DMS53 treated with DMSO at 0.1 percent for 48 hours (cell line): Measurements from ENCODE around the gene BMP10.

Experiments used
- DNase-seq: peaks from one replicate; lab custom pipeline; 2025; ENCODE audit not compliant: unreplicated experiment; lab: John Stamatoyannopoulos, UW

The BMP10 gene

DNA sequence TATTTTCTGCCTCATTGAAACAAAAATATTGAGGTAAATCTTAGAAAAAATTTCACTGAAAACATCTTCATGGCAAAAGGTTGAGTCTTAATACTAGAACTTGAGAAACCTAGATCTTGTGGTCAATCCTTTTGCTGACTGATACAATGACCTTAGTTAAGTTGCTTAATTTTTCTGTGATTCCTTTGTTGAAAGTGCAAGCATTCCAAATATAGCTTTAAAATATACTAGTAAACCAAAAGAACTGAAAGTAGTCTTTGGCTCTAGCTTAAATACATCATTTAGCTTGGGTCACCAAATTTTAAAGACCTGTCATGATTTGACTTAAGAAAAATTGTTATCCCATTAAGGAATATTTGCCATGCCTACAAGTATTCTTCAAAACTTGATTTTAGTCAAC, 16.7 kb downstream of the BMP10 start:
- DNase-seq = no peak

- no peak for DNase-seq
These were observed 17.3 kb downstream of the BMP10 start for GRCh38 chr2:68853915-68854314.

DNA sequence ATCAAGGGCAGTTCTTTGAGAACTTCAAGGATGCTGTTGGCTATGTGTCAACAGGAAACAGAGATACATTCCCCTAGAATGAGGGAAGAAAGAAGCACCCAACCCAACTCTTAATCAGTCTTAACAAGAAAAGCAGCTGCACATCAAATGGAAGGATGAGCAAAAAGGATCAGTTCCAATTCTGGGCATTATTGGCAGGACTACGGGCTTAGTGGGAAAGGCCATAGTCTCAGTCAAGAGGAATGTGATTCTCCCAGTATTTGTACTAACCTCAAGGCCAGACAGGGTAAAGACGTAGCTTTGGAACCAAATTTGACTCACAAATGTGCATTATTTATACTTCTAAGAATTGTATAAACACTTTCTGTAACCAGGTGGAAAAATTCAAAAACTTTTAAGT, 18.2 kb downstream of the BMP10 start:
- DNase-seq = no peak

- no peak for DNase-seq
These were observed 20.7 kb downstream of the BMP10 start for GRCh38 chr2:68850524-68850923.

DNA sequence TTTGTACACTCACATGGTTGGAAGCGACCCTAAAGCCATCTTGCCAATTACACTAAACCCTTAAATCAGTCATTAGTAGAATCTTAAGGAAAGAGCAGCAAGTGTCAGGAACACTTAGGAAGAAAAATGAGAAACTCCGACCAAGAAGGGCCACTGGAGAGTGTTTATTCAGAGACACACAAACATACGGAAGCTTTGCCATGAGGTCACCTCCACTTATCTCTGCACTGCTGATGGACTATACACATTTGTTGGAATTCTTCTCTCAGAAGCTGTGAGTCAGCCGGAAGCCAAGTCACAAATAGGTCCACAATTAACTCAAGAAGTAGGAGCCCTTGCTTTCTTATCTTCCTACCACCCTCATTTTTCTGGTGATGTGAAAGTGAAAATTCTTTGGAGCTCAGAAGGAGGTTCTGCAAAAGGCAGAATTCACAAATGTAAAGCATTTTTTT, 21.6 kb downstream of the BMP10 start:
- DNase-seq = peak; percentile 84

DNA sequence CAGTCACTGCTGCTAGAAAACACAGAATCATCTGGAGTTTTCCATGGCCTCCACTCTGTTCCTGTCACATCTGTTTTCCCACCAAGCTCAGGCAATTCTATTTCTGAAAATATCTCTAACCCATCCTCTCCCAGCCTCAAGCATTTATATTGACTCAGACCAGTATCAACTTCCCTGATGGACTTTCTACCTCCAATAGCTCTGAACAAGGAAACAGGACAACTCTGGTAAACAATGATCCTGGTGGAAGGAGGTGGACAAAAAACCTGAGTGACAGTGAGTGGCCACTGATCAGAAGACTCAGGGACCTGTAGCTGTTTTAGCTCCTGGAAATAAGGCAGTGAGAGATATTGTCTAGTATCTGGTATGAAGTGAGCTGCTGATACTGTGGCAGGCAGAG, 23.4 kb downstream of the BMP10 start:
- DNase-seq = peak; percentile 41

GRCh38 chr2:68846091-68846490, 25.1 kb downstream of the BMP10 start:
- no peak for DNase-seq

GRCh38 chr2:68845043-68845442, 26.2 kb downstream of the BMP10 start:
- no peak for DNase-seq

GRCh38 chr2:68839260-68839833, 31.9 kb downstream of the BMP10 start:
- DNase-seq = peak; percentile 53

GRCh38 chr2:68838641-68839040, 32.6 kb downstream of the BMP10 start:
- no peak for DNase-seq

- no peak for DNase-seq
These were observed 33.3 kb downstream of the BMP10 start for GRCh38 chr2:68837861-68838341.

DNA sequence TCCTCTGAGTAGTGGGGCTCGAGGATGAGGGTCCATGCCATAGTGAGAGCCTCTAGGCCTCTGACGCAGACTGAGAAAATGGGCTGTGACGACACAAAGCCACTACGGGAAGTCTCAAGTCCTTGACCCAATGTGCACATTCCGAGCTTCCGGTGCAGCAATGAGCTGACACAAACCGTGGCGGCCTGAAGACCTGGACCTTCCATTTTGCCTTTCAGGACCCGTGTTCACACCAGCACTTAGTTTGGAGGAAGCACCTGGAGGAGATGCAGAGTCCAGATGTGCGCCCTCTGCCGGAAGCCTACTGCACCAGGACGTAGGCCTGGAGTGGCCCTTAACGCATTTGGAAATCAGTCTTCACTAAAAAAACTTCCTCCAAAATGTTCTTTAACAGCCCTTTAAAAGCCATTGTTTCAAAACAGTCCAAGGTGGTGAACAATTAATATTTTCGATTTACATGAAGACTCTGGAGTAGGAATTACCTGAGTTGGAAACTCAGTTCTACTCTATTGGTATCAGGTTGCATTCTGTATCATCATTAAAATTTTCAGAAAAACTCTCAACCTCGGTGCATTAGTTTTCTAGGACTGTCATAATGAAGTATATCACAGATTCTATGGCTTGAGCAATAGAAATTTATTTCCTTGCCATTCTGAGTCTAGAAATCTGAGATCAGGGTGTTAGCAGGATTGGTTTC, 33.9 kb downstream of the BMP10 start:
- DNase-seq = peak; percentile 71

DNA sequence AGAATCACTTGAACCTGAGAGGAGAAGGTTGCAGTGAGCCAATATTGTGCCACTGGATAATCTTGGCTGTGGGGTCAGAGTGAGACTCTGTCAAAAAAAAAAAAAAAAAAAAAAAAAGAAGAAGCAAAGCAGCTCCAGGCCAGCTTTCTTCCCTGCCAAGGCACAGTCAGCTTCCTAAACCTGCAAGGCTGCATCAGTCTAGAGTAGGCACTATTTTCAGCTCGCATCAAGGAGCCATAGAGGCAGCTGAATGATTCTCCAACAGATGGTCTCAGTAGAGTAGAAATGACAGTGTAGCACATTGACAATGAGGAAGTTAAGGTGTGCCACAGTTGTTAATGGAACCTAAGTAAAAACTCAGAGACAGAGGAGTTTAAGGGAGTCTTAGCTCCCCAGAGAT, 35.6 kb downstream of the BMP10 start:
- DNase-seq = no peak

DNA sequence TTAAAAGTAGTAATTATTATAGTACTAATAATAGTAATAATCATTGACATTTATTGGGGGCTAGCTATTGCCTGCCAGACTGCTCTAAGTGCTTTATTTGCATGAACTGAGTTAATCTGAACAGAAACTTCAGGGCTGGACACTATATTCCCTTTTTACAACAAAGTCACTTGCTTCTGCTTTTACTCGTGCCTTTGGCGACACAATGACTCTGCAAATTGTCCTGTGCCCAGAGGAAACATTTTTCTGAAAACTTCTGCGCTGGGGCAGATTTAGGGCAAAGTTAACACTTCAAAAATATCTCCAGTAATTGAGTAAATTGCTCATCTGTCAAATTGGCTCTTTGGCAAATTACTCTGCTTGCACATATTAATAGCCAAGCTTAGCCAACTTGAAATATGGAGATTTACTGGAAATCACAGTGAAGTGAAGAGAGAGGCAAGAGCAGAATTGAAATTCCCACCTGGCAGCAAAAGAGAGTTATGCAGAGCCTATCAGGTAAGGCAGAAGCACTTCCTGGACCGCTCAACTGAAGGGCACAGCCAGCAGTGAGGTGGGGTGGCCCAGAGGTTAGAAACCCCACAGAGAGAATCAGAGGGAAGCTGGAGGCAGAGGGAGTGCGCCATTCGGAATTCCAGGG, 36.3 kb downstream of the BMP10 start:
- no peak for DNase-seq

DNA sequence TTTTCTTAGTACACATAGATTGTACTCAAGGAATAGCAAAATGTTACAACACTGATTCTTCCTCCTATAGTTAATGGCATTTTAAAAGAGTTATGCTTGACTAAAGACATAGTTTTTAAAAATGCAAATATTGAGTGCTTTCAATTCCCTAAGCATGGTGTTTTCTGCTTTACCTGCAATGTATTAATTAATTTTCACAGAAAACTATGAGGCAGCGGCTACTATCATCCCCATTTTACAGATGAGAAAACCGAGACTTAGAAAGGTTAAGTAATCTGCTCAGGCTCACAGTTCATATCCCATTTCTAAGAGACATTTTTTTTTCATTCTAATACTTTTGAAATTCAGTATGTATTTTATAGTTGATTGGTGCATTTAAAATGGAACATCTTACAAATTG, 38.0 kb downstream of the BMP10 start:
- no peak for DNase-seq

DNA sequence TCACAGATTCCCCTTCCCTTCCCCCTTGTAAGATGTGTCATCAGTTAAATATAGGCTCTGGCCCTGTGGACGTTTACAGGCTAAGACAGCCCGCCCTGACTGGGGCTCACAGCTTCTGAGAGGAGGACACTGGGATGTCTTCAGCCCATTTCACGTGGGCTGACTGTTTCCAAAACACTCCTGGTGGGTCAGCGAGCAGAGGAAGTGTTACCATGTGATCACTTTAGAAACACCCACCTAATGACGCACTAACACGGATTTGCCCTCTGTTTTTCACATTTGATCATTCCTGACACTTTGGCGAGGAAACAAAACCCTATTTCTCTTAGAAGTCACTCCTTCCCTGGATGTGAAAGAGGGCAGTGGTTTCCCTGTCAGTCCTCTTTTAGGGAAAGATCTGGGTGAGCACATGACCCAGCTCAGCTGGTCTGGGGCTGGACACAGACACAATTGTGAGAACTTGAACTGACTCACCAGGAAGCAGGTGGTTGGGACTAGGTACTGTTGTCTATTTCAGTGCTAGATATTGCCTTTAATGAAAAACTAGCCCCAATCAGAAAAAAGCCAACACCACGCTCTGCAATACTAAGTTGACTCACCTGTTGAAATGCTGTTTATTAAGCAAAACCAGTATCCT, 38.8 kb downstream of the BMP10 start:
- peak; percentile 88 for DNase-seq

DNA sequence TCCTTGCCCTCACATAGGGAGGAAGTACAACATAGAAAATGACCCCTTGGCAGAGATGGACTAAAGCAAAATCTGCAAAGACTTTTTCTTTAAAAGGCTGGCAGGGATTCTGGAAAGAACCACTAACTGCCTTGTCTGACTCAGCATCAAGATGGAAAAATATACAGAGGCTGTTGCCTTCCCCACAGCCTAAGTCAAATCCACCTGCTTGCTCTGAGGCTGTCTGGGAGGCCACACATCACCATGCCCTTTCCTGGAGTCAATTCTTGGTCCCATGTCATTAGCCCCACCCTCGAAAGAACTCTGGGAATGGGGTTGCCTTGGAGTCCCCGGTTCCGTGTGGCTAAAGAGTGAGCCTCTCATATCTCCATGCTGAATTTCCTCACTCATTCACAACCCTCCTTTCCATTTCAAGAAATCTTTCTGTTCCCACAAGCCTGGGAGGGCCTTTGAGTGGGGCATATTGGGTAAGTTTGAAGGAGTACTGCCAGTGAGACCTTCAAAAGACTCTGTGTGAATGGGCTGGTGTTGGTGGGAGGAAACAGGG, 39.4 kb downstream of the BMP10 start:
- DNase-seq = no peak

- DNase-seq = no peak
These were observed 41.4 kb downstream of the BMP10 start for GRCh38 chr2:68829749-68830148.

GRCh38 chr2:68828887-68829708, 42.1 kb downstream of the BMP10 start:
- no peak for DNase-seq

DNA sequence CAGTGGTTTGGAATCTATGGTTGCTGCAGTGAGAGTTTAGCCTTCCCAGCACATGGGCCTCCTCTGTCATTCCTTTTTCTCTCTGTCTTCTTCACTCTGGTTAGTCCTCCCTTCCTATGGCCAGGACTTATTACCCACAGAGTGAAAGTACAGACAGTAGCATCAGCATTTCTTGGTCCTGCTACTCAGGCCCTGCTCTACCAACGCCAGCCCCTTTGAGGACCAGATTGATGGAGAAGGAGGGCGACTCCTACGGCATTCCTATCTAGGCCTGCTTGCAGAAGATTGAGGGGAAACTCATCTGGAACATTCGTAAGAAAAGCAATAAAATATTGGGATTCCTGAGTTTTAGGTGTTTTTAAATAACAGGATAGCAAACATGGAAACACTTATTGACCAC, 43.5 kb downstream of the BMP10 start:
- DNase-seq = no peak

DNA sequence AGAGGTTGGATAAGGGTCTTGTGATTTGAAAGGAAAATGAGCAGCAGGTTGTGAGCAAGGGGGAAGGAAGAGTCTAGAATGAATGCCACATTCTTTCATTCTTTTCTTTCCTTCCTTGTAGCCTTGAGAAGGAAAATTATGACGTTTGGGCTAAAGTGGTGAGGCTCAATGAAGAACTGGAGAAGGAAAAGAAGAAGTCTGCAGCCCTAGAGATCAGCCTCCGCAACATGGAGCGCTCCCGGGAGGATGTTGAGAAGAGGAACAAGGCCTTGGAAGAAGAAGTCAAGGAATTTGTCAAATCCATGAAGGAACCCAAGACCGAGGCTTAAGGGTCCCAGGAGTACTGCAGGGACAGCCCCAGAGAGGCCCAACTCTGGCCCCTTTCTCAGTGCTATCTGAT, 45.3 kb downstream of the BMP10 start:
- no peak for DNase-seq
